ENCODE measurements around the gene INHBA.

Gene INHBA

DNA sequence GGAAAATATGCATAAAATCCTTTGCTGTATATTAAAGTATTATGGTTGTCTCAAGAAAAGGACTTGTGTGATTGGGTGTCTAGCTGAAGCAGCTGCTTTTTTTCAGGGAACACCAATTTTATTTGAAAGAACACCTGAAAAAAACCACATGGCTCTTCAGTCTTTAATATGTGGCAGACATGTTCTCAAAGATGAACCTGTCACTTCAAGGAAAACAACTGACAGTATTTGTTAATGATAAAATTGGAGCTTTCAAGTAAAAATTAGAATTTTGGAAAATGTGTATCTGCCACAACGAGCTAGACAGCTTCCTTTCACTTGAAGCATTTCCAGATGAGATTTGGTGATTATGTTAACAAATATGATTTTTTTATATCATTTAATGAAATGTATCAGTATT is 59.3 kb downstream of the INHBA start:
- Histone ChIP-seq H3K9me3 (no peaks in the 10 kb centered on the region), H3K4me3 (no peak overlapping the region)
- DNase-seq (ENCODE audit: low spot score in 2 of 2) = no peak

GRCh38 chr7:41641665-41642014 is 61.2 kb downstream of the INHBA start:
- Histone ChIP-seq H3K27me3 (ENCODE audit: low read depth) (no peaks in the 10 kb centered on the region), H3K4me3 (no peak overlapping the region), H3K4me1 (no peaks in the 10 kb centered on the region), H3K9me3 (no peaks in the 10 kb centered on the region), H3K36me3 (replicated peaks) (no peaks in the 10 kb centered on the region)
- in situ Hi-C loops (cut with MboI; ENCODE audit: low sequenced_read_pairs) = no loop called here
- no peak for DNase-seq (ENCODE audit: low spot score in 2 of 2)

More for the DNA sequence above, 59.3 kb downstream of the INHBA start:
- Histone ChIP-seq H3K36me3 (replicated peaks) (no peaks in the 10 kb centered on the region), H3K4me1 (no peaks in the 10 kb centered on the region), H3K27me3 (ENCODE audit: low read depth) (no peaks in the 10 kb centered on the region)
- in situ Hi-C loops (cut with MboI; ENCODE audit: low sequenced_read_pairs) = no loop called here

- in situ Hi-C loops (cut with MboI; ENCODE audit: low sequenced_read_pairs) = no loop called here
- Histone ChIP-seq H3K27me3 (ENCODE audit: low read depth) (no peaks in the 10 kb centered on the region), H3K36me3 (replicated peaks) (no peaks in the 10 kb centered on the region), H3K4me3 (no peak overlapping the region), H3K4me1 (no peaks in the 10 kb centered on the region), H3K9me3 (no peaks in the 10 kb centered on the region)
- no peak for DNase-seq (ENCODE audit: low spot score in 2 of 2)
Measured at GRCh38 chr7:41641011-41641664, 61.8 kb downstream of the INHBA start.

- DNase-seq (ENCODE audit: low spot score in 2 of 2) = no peak
- Histone ChIP-seq H3K4me3 (no peak overlapping the region), H3K9me3 (no peaks in the 10 kb centered on the region), H3K36me3 (replicated peaks) (no peaks in the 10 kb centered on the region), H3K27me3 (ENCODE audit: low read depth) (no peaks in the 10 kb centered on the region), H3K4me1 (no peaks in the 10 kb centered on the region)
- in situ Hi-C loops (cut with MboI; ENCODE audit: low sequenced_read_pairs) = no loop called here
Measured at GRCh38 chr7:41640487-41640886, 62.4 kb downstream of the INHBA start.

GRCh38 chr7:41637049-41637448 is 65.8 kb downstream of the INHBA start:
- no peaks in the 10 kb centered on the region for H3K4me1 ChIP-seq
- H3K27me3 ChIP-seq (ENCODE audit: low read depth) = no peaks in the 10 kb centered on the region
- no peaks in the 10 kb centered on the region for H3K36me3 ChIP-seq (replicated peaks)
- H3K4me3 ChIP-seq = no peak overlapping the region
- DNase-seq (ENCODE audit: low spot score in 2 of 2) = no peak
- no peaks in the 10 kb centered on the region for H3K9me3 ChIP-seq
- in situ Hi-C loops (cut with MboI; ENCODE audit: low sequenced_read_pairs) = no loop called here
